Measurements from ENCODE around the gene LRRC3. TPM values are rescaled to one million over a fixed set of nuclear protein-coding genes. Genes with fewer than 3 reads are reported as not detected.

LRRC3 gene
- polyA plus RNA-seq, 1 of the 3 experiments (the other 2 are of a cell fraction): 2.3 TPM

- DNase-seq: no peak
- ChIA-PET CTCF (interaction anchor here (1.2 kb wide), 1 partner anchor 16 kb away, joined by 4 read pairs; no protein-coding TSS in a partner anchor), POLR2A (no interaction called here)
- Histone ChIP-seq H3K9me3 (no peaks in the 10 kb centered on the region), H3K4me1 (ENCODE audit: control insufficient read depth in 1 of 2, insufficient read depth in 2 of 2, low read depth in 1 of 2, low read length in 1 of 2) (no peaks in the 10 kb centered on the region), H2AFZ (ENCODE audit: low read depth) (no peak overlapping the region), H3K27ac (ENCODE audit: low read depth in 2 of 2, low read length in 1 of 2) (no peak overlapping the region), H3K36me3 (replicated peaks in 1 of 2; ENCODE audit: control insufficient read depth in 1 of 2, insufficient read depth in 2 of 2, low read length in 1 of 2) (no peaks in the 10 kb centered on the region), H3K79me2 (ENCODE audit: insufficient read depth) (no peaks in the 10 kb centered on the region), H3K27me3 (ENCODE audit: insufficient read depth) (no peaks in the 10 kb centered on the region; the same call in 1 of the 2 replicates), H4K20me1 (ENCODE audit: insufficient read depth) (no peaks in the 10 kb centered on the region), H3K9me2 (no peaks in the 10 kb centered on the region), H3K4me3 (ENCODE audit: low read depth in 2 of 2, low read length in 1 of 2) (no peak overlapping the region), H3K9ac (no peak overlapping the region), H3K4me2 (no peak overlapping the region), H3F3A (replicated peaks; ENCODE audit: insufficient read depth) (no peaks in the 10 kb centered on the region)
- 7% methylated on average over 6 of the region's 6 CpGs for WGBS (ENCODE audit: low lambda C conversion rate)
- TF ChIP-seq ELF1 (IDR thresholded peaks at IDR 0.05) (no peak), GABPA (IDR thresholded peaks at IDR 0.05; ENCODE audit: low read depth) (no peak), MAX (IDR thresholded peaks at IDR 0.05; ENCODE audit: low read depth) (no peak), FOXM1 (IDR thresholded peaks at IDR 0.05; ENCODE audit: low read depth) (no peak), TAF1 (IDR thresholded peaks at IDR 0.05; ENCODE audit: borderline replicate concordance, low read depth, low read length) (no peak), FOSL2 (IDR thresholded peaks at IDR 0.05; ENCODE audit: borderline replicate concordance, low read depth) (no peak), IRF3 (IDR thresholded peaks at IDR 0.05; ENCODE audit: low read depth, low read length) (no peak)
Measured at GRCh38 chr21:44471996-44472395, 16.7 kb downstream of the LRRC3 start.

GRCh38 chr21:44473915-44474555, 18.7 kb downstream of the LRRC3 start:
- no peak for DNase-seq
- H3K79me2 ChIP-seq (ENCODE audit: insufficient read depth): no peaks in the 10 kb centered on the region
- CTCF ChIA-PET: interaction anchor here (0.7 to 1.3 kb wide), 2 partner anchors 9 to 18 kb away, joined by 3 to 4 read pairs; no protein-coding TSS in a partner anchor
- H3K9me3 ChIP-seq: no peaks in the 10 kb centered on the region
- H3K36me3 ChIP-seq (replicated peaks in 1 of 2; ENCODE audit: control insufficient read depth in 1 of 2, insufficient read depth in 2 of 2, low read length in 1 of 2): no peaks in the 10 kb centered on the region
- H3K9me2 ChIP-seq: no peaks in the 10 kb centered on the region
- H3F3A ChIP-seq (replicated peaks; ENCODE audit: insufficient read depth): no peaks in the 10 kb centered on the region
- no peaks in the 10 kb centered on the region for H4K20me1 ChIP-seq (ENCODE audit: insufficient read depth)
- POLR2A ChIA-PET: no interaction called here
- H3K4me1 ChIP-seq (ENCODE audit: control insufficient read depth in 1 of 2, insufficient read depth in 2 of 2, low read depth in 1 of 2, low read length in 1 of 2): no peaks in the 10 kb centered on the region
- 53% methylated on average over 18 of the region's 19 CpGs for WGBS (ENCODE audit: low lambda C conversion rate)
- H3K27me3 ChIP-seq (ENCODE audit: insufficient read depth): no peaks in the 10 kb centered on the region; the same call in 1 of the 2 replicates
- no peak overlapping the region for H3K27ac ChIP-seq (ENCODE audit: low read depth in 2 of 2, low read length in 1 of 2)
- H3K4me3 ChIP-seq (ENCODE audit: low read depth in 2 of 2, low read length in 1 of 2): no peak overlapping the region
- no peak overlapping the region for H3K9ac ChIP-seq
- no peak overlapping the region for H2AFZ ChIP-seq (ENCODE audit: low read depth)
- H3K4me2 ChIP-seq: no peak overlapping the region
- TF ChIP-seq USF2 (IDR thresholded peaks at IDR 0.05; ENCODE audit: borderline replicate concordance, low read depth, low read length) (no peak), USF1 (IDR thresholded peaks at IDR 0.05; ENCODE audit: borderline replicate concordance, low read depth) (no peak), TAF1 (IDR thresholded peaks at IDR 0.05; ENCODE audit: borderline replicate concordance, low read depth, low read length) (no peak), RCOR1 (IDR thresholded peaks at IDR 0.05; ENCODE audit: low read length) (no peak), FOSL2 (IDR thresholded peaks at IDR 0.05; ENCODE audit: borderline replicate concordance, low read depth) (no peak), RAD21 (IDR thresholded peaks at IDR 0.05; ENCODE audit: low read length) (no peak), REST (IDR thresholded peaks at IDR 0.05; ENCODE audit: low read depth, low read length) (no peak), RXRA (IDR thresholded peaks at IDR 0.05; ENCODE audit: borderline replicate concordance, low read depth) (no peak), GATA2 (CRISPR knock-in tag; IDR thresholded peaks at IDR 0.05) (no peak), NRF1 (IDR thresholded peaks at IDR 0.05; ENCODE audit: low read depth, low read length) (no peak), EZH2phosphoT487 (IDR thresholded peaks at IDR 0.05; ENCODE audit: borderline replicate concordance, low read depth) (no peak), JUND (IDR thresholded peaks at IDR 0.05) (no peak), YY1 (IDR thresholded peaks at IDR 0.05; ENCODE audit: low read depth) (no peak), EP300 (IDR thresholded peaks at IDR 0.05; ENCODE audit: borderline replicate concordance in 1 of 2, low read depth in 1 of 2, low read length in 1 of 2) (no peak), SIN3A (IDR thresholded peaks at IDR 0.05; ENCODE audit: borderline replicate concordance, low read depth, low read length) (no peak), NFIC (IDR thresholded peaks at IDR 0.05; ENCODE audit: borderline replicate concordance) (no peak)

Measured in SK-N-SH (cell line).